HG03060 (cell line): ENCODE results near the gene GFY.

Source experiments
- ATAC-seq: cut with Tn5 transposase; IDR thresholded peaks from one replicate; pipeline ENCODE4 v1.9.1; 2021; ENCODE audit warnings: low read depth, moderate number of reproducible peaks; ENCODE audit not compliant: unreplicated experiment

The GFY gene

DNA sequence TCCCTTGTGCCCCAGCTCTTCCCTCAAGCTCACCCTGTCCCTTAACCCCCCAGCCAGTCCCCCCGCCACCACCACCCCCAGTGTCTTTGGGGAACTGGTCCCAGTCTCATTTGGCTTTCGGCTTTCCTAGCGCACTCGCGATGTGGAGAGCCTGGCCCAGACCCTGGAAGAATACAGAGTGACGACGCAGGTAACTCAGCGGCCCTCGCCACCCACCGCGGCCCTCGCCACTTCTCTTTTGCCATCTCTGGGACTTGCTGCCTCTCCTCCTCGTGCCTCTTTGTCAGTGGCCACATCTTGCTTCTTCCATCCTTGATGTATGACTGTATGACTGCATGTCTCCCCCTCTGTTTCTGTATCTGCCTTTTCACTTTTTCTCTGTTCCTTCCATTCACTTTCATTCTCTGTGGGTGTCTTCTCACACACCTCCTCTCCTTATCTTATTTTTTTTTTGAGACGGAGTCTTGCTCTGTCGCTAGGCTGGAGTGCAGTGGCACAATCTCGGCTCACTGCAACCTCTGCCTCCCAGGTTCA is 17.6 kb upstream of the GFY start:
- no peak for ATAC-seq

- ATAC-seq = no peak
Measured at GRCh38 chr19:49408816-49409440, 16.3 kb upstream of the GFY start.

DNA sequence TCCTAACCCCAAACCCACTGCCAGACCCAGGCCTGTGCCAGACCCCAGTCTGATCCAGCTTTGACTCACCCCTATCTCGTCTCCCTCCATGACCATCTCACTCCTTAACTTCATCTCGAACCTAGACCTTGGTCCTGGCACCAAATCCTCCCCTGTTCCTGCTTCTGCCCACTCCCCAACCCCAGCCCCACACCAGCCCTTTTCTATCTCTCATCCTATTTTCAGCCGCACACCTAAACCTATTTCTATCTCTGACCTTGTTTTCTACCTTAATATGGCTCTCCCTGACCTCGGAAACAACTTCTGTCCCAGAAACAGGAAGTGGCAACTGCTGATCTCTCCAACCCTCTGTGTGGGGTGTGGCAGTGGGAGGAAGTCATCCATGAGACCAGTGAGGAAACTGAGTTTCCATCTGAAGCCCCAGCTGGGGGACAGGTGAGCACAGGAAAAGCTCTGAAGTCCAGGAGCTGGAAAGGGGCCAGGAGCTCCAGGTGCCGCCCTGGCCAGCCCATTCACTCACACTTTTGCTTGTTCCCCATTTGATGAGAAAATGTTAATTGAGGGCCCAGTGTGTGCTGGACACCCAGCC is 15.7 kb upstream of the GFY start:
- no peak for ATAC-seq

- ATAC-seq = no peak
Measured at GRCh38 chr19:49411681-49412326, 13.4 kb upstream of the GFY start.

- ATAC-seq = no peak
Measured at GRCh38 chr19:49413348-49413747, 11.8 kb upstream of the GFY start.

- ATAC-seq = no peak
Measured at GRCh38 chr19:49414256-49414655, 10.9 kb upstream of the GFY start.

- ATAC-seq = no peak
Measured at GRCh38 chr19:49415102-49415809, 9.9 kb upstream of the GFY start.

- ATAC-seq = no peak
Measured at GRCh38 chr19:49415810-49416200, 9.4 kb upstream of the GFY start.

DNA sequence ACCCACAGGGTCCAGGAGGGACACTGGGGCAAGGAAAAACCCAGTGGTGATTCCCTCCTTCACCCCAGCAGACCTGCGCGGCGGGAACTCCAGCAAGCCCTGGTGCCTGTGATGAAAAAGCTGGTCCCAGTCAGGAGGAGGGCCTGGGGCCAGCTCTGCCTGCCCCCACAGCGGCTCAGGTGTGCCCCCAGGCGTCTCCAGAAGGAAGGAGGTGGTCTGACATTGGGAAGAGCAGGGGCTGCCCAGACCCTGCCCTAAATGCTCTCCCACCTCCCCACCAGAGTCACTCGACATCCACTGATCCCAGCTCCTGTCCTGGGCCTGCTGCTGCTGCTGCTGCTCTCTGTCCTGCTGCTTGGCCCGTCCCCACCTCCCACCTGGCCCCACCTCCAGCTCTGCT is 8.1 kb upstream of the GFY start:
- no peak for ATAC-seq

DNA sequence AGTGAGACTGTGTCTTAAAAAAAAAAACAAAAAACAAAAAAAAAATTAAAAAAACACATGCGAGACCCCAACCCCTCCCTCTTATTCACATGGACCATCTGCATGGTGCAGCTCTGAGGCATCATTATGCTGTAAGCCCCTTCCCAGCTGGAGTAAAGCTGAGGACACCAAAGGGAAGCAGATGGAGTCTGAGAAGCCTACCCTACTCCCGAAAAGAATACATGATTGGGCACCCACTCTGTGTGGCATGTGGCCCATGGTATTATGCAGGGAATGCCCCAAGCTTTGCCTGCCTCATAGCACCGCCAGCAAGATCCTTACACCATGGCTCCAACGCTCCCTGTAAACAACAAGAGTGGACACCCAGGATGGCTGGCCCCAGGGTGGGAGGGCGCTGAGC is 6.7 kb upstream of the GFY start:
- no peak for ATAC-seq

GRCh38 chr19:49419173-49419572 is 6.0 kb upstream of the GFY start:
- no peak for ATAC-seq

GRCh38 chr19:49420227-49420626 is 5.0 kb upstream of the GFY start:
- ATAC-seq = no peak

DNA sequence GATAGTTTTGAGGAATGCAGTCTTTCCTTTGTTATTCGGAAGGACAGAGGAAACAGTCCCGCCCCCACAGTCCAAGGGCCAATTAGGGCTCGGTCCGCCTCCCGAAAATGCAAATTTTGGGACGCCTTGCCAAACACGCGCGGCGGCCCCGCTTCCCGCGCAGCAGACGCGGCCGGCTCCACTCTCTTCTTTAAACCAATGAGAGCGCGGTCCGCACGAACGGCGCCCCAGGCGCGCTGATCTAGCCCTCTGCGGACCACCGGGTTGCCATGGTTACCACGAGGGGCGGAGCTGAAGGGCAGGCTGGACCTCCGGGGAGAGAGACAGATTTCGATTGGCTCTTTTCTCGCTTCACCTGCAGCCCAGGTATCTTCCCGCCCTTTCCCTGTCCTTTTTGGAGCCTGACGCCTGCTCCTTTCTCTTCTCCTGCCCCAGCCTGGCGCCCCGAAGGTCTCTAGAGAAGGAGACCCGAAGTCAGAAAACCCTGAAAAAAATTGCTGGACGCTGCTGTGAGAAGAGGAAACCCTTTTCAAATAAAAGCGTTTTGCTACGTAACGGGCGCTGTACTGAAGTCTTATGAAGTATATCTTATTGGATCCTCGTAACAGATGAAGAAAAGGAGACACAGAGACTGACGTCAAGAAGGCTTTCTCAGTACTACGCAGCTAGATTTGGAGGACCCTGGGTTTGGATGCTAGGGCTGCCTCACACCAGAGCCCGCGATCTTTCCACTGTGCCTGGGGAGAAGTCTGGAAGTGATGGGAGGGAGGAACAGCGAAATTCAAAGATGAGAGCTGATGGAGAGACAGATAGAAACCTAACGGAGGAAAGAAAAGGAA is 3.9 kb upstream of the GFY start:
- no peak for ATAC-seq

DNA sequence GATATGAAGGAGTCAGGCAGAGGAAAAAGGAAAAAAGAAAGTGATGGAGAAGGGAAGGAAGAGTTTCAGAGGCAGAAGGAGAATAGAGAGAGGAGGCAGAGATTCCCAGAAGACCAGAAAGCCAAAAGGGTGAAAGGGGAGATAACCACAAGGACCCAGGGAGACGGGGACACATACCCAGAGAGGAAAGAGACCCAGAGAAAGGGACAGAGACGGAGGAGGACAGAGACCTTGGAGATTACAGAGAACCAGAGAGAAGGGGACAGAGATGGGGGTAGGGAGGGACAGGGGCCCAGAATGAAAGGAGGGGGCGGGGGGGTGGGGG is 3.3 kb upstream of the GFY start:
- ATAC-seq = no peak

GRCh38 chr19:49422407-49423070 is 2.6 kb upstream of the GFY start:
- no peak for ATAC-seq

DNA sequence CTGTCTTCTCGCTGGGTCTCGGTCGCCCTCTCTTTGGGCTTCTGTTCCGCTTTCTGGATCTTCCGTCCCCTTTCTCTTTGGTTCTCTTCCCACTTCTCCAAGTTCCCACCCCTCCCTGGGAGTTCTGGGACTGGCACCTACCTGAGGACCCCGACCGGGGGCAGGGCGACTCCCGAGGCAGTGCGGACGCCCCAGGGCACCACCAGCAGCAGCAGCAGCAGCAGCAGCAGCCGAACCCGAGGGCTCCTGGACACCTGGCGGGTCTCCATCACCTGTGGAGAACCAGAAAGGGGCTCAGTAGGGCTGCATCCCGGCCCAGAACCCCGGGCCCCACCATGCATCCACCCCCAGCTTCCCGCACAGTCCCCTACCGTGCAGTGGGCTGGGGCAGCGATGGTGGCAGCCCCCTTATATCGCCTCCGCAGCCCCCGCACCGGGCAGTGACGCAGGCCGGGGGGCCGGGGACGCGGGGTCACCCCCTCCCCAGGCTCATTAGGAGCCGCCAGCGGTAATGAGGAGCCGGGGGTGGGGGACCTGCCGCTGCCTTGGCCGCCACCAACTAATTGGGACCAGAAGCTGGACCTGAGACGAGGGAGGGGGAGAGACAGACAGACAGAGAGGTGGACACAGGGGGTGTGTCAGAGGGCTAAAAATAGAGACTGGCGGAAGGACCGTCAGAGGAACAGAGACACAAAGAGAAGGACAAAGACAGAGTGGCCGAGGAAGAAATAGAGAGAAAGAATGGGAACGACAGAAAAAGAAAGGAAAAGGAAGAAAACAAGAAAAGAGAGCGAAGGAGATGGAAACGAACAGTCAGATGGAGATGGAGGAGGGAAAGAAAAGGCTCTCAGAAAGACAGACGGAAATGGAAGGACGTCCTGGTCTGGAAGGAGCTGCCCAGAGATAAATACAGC is 1.9 kb upstream of the GFY start, which contains the start of gene PTH2:
PTH2 (minus strand) TSS at position 371 of the 914 bp plus-strand sequence; CDS start at position 269, 102 bp downstream.
- no peak for ATAC-seq

GRCh38 chr19:49423985-49424303 is 1.2 kb upstream of the GFY start:
- no peak for ATAC-seq

GRCh38 chr19:49425922-49426592 is 869 bp downstream of the GFY start:
- ATAC-seq = no peak

DNA sequence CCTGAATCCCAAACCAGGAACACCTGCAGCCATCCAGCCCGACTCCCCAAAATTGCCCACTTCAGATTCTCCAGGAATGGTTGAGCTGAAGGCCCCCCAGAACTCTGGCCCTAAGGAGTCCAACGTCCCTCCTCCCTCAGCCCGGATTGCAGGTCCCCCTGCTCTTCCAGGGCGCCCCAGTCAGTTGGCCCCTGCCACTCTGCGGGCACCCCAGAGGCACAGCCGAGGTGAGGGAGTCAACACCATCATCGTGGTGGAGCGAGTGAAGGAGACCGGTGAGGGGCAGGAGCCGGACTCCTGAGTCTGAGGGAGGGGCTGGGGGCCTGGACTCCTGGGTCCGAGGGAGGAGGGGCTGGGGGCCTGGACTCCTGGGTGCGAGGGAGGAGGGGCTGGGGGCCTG is 2.2 kb downstream of the GFY start:
- ATAC-seq = no peak
